Activated CD4-positive, alpha-beta memory T cell treated with anti-CD3 and anti-CD28 coated beads, Interleukin-2, amount 10 ng/mL, durations not matched to agents 7 days and 5 days (primary cell): ENCODE results near the gene FBXW4. TPM values are rescaled to one million over a fixed set of nuclear protein-coding genes. Genes with fewer than 3 reads are reported as not detected.

Source experiments
- CTCF ChIA-PET: fragments of 350-600 bp; sonication (Branson Sonifier 250); formaldehyde crosslinking; loops from one replicate; lab custom pipeline; 2021; ENCODE audit warnings: antibody characterized with exemption, inconsistent platforms; lab: Charles Lee
- POLR2A ChIA-PET: fragments of 350-600 bp; sonication (Branson Sonifier 250); formaldehyde crosslinking; loops from one replicate; lab custom pipeline; 2021; ENCODE audit warnings: antibody characterized with exemption; lab: Charles Lee
- DNase-seq: peaks from one replicate; pipeline ENCODE4 v3.0.0-alpha.2; 2020
- H3K27ac Mint-ChIP-seq: one replicate; pipeline ENCODE4 v1.8.0; 2021; ENCODE audit warnings: mild to moderate bottlenecking, mixed read lengths
- H3K27me3 Mint-ChIP-seq: one replicate; pipeline ENCODE4 v1.8.0; 2021; ENCODE audit warnings: mixed read lengths
- H3K36me3 Mint-ChIP-seq: one replicate; pipeline ENCODE4 v1.8.0; 2021; ENCODE audit warnings: low read depth, mixed read lengths
- H3K4me1 Mint-ChIP-seq: one replicate; pipeline ENCODE4 v1.8.0; 2021; ENCODE audit warnings: mixed read lengths
- H3K4me3 Mint-ChIP-seq: one replicate; pipeline ENCODE4 v1.8.0; 2021; ENCODE audit warnings: mild to moderate bottlenecking, mixed read lengths
- H3K9me3 Mint-ChIP-seq: one replicate; pipeline ENCODE4 v1.8.0; 2021; ENCODE audit warnings: mixed read lengths
- total RNA-seq, 2 experiments: library from RNA; stranded (reverse); gene quantifications; one replicate each; pipeline ENCODE4 v1.2.3, GENCODE V29; 2021

FBXW4 gene
- total RNA-seq, 2 experiments from 2014 or later: 36.8 to 37.3 TPM

DNA sequence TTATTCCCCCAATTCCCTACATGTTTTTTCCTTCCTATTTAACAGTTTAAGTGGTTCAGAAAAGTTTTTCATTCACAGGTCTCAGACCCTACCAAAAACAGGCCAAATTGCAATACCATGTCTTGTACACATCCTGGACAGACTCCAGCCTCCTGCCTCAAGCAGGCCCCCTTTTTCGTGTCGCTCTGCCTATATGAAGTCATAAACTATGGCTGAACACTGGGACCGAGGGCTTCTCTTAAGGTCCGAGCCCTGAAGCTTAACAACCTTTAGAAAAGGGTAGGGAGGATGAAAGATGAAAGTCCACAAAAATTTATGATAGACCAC, 1.4 kb downstream of the FBXW4 start:
- H3K27me3 Mint-ChIP-seq: no peaks in the 10 kb centered on the region
- DNase-seq: no peak
- H3K36me3 Mint-ChIP-seq: peaks cover 22% of the 10 kb centered on the region
- CTCF ChIA-PET: interaction anchor here (0.5 to 2.7 kb wide), 3 partner anchors 88 to 227 kb away, joined by 3 to 7 read pairs (median 3); no protein-coding TSS in a partner anchor
- POLR2A ChIA-PET: interaction anchor here (0.7 to 3.5 kb wide), 11 partner anchors 9 to 701 kb away, joined by 3 to 22 read pairs (median 4); partner anchors contain the start of genes OGA and POLL
- no peaks in the 10 kb centered on the region for H3K9me3 Mint-ChIP-seq
- peak overlapping the region; percentile 97 for H3K4me3 Mint-ChIP-seq
- peak overlapping the region; percentile 97 for H3K27ac Mint-ChIP-seq
- H3K4me1 Mint-ChIP-seq: peaks cover 35% of the 10 kb centered on the region

GRCh38 chr10:101691081-101691480, 3.9 kb downstream of the FBXW4 start:
- POLR2A ChIA-PET: no interaction called here
- peaks cover 38% of the 10 kb centered on the region for H3K36me3 Mint-ChIP-seq
- H3K4me3 Mint-ChIP-seq: no peak overlapping the region
- DNase-seq: no peak
- peaks cover 30% of the 10 kb centered on the region for H3K4me1 Mint-ChIP-seq
- no peaks in the 10 kb centered on the region for H3K27me3 Mint-ChIP-seq
- CTCF ChIA-PET: no interaction called here
- H3K27ac Mint-ChIP-seq: no peak overlapping the region
- H3K9me3 Mint-ChIP-seq: no peaks in the 10 kb centered on the region

DNA sequence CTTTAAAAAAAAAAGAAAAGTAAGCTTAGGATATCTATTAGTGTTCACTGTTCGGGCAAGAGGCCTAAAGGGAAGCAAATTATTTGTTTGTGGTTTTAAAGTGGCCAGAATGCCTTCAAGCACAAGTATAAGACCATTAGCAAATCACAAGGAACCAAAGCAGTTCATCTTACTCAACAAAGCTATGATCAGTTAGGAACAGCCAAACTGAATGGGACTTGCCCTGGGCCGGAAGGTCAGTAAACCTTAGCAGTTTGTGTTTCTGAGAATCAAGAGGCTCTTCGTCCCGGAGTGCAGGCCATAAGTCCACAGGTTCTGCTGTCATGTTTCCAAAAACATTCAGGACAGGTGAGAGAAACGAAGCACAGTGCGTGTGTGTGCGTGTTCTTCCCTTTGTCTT, 4.5 kb downstream of the FBXW4 start:
- Mint-ChIP-seq H3K4me1 (peaks cover 26% of the 10 kb centered on the region), H3K27ac (no peak overlapping the region), H3K4me3 (no peak overlapping the region), H3K36me3 (peaks cover 38% of the 10 kb centered on the region), H3K27me3 (no peaks in the 10 kb centered on the region), H3K9me3 (no peaks in the 10 kb centered on the region)
- CTCF ChIA-PET: no interaction called here
- POLR2A ChIA-PET: no interaction called here
- DNase-seq: no peak

- POLR2A ChIA-PET: no interaction called here
- CTCF ChIA-PET: interaction anchor here (1.4 kb wide), 1 partner anchor 84 kb away, joined by 4 read pairs; no protein-coding TSS in a partner anchor
These were observed 7.8 kb downstream of the FBXW4 start for GRCh38 chr10:101687071-101687658.

DNA sequence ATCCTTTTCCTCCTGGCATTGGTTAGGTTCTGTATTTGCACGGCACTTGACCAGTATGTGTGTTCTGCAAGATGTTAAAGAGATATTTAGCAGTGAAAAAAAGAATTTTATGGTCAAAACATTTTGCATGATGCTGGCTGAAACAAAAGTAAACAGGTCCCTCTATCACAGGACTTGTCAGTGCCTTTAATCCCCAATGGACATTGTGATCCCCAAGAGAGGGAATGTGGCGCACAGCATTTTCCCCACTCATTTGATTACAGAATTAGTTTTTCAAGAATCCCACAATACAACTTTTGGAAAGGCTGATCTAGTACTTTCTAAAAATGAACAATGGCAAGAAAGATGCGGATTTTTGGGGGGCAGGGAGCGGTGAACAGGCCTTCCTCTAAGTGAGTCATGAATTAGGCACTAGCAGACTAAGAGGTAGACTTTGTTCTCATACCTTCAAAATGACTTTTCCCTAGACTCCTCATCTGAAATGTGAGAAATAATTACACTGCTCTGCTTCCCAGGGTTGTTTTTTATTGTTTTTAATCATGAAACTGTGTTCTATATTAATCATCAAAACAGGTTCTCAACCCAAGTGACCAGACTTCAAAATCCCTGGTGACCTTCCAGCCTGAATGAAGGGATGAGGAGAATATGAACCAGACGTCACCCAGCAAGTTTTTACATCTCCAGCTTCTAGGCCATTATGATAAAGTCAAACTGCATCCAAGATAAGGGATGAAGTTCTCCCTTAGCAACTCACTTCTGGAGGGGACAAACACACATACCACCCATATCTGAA, 8.6 kb downstream of the FBXW4 start:
- H3K4me3 Mint-ChIP-seq: no peak overlapping the region
- ChIA-PET POLR2A (interaction anchor here (3.8 kb wide), 1 partner anchor 8 kb away, joined by 16 read pairs; the partner anchor contains the start of gene FBXW4), CTCF (interaction anchor here (1.4 kb wide), 1 partner anchor 83 kb away, joined by 4 read pairs; no protein-coding TSS in a partner anchor)
- no peaks in the 10 kb centered on the region for H3K27me3 Mint-ChIP-seq
- no peak for DNase-seq
- H3K27ac Mint-ChIP-seq: no peak overlapping the region
- H3K4me1 Mint-ChIP-seq: peaks cover 13% of the 10 kb centered on the region
- no peaks in the 10 kb centered on the region for H3K9me3 Mint-ChIP-seq
- peaks cover 40% of the 10 kb centered on the region for H3K36me3 Mint-ChIP-seq

More at GRCh38 chr10:101687071-101687658, 7.8 kb downstream of the FBXW4 start:
- Mint-ChIP-seq H3K27ac (no peak overlapping the region), H3K9me3 (no peaks in the 10 kb centered on the region), H3K36me3 (peaks cover 40% of the 10 kb centered on the region), H3K4me3 (no peak overlapping the region), H3K4me1 (peaks cover 19% of the 10 kb centered on the region), H3K27me3 (no peaks in the 10 kb centered on the region)
- no peak for DNase-seq

- CTCF ChIA-PET: no interaction called here
- no peak overlapping the region for H3K27ac Mint-ChIP-seq
These were observed 10.2 kb downstream of the FBXW4 start for GRCh38 chr10:101684782-101685181.

GRCh38 chr10:101683276-101683675, 11.7 kb downstream of the FBXW4 start:
- POLR2A ChIA-PET: interaction anchor here (0.5 to 3.8 kb wide), 3 partner anchors 11 to 26 kb away, joined by 3 to 16 read pairs (median 3); partner anchors contain the start of gene FBXW4

More at GRCh38 chr10:101684782-101685181, 10.2 kb downstream of the FBXW4 start:
- H3K9me3 Mint-ChIP-seq: no peaks in the 10 kb centered on the region
- DNase-seq: no peak
- peaks cover 36% of the 10 kb centered on the region for H3K36me3 Mint-ChIP-seq
- POLR2A ChIA-PET: interaction anchor here (3.8 kb wide), 1 partner anchor 10 kb away, joined by 16 read pairs; the partner anchor contains the start of gene FBXW4
- H3K4me1 Mint-ChIP-seq: peaks cover 11% of the 10 kb centered on the region
- no peaks in the 10 kb centered on the region for H3K27me3 Mint-ChIP-seq
- H3K4me3 Mint-ChIP-seq: no peak overlapping the region

GRCh38 chr10:101682172-101682825, 12.7 kb downstream of the FBXW4 start:
- peaks cover 10% of the 10 kb centered on the region for H3K4me1 Mint-ChIP-seq
- ChIA-PET POLR2A (interaction anchor here (1.3 to 3.8 kb wide), 2 partner anchors 12 to 22 kb away, joined by 3 to 16 read pairs; partner anchors contain the start of gene FBXW4), CTCF (interaction anchor here (1.1 kb wide), 1 partner anchor 80 kb away, joined by 4 read pairs; no protein-coding TSS in a partner anchor)
- no peak overlapping the region for H3K4me3 Mint-ChIP-seq
- DNase-seq: no peak
- H3K27ac Mint-ChIP-seq: no peak overlapping the region
- no peaks in the 10 kb centered on the region for H3K9me3 Mint-ChIP-seq
- H3K36me3 Mint-ChIP-seq: peaks cover 25% of the 10 kb centered on the region
- no peaks in the 10 kb centered on the region for H3K27me3 Mint-ChIP-seq

More at GRCh38 chr10:101683276-101683675, 11.7 kb downstream of the FBXW4 start:
- Mint-ChIP-seq H3K9me3 (no peaks in the 10 kb centered on the region), H3K27me3 (no peaks in the 10 kb centered on the region), H3K36me3 (peaks cover 29% of the 10 kb centered on the region), H3K27ac (no peak overlapping the region), H3K4me3 (no peak overlapping the region), H3K4me1 (peaks cover 11% of the 10 kb centered on the region)
- CTCF ChIA-PET: interaction anchor here (1.1 kb wide), 1 partner anchor 80 kb away, joined by 4 read pairs; no protein-coding TSS in a partner anchor
- DNase-seq: no peak

GRCh38 chr10:101676565-101676964, 18.4 kb downstream of the FBXW4 start:
- H3K36me3 Mint-ChIP-seq: peaks cover 44% of the 10 kb centered on the region
- POLR2A ChIA-PET: no interaction called here
- no peak overlapping the region for H3K4me3 Mint-ChIP-seq
- peaks cover 2% of the 10 kb centered on the region for H3K9me3 Mint-ChIP-seq
- no peaks in the 10 kb centered on the region for H3K27me3 Mint-ChIP-seq
- peaks cover 2% of the 10 kb centered on the region for H3K4me1 Mint-ChIP-seq
- DNase-seq: no peak
- no peak overlapping the region for H3K27ac Mint-ChIP-seq
- CTCF ChIA-PET: no interaction called here

- ChIA-PET CTCF (no interaction called here), POLR2A (no interaction called here)
- DNase-seq: no peak
- H3K4me1 Mint-ChIP-seq: peaks cover 8% of the 10 kb centered on the region
- no peak overlapping the region for H3K4me3 Mint-ChIP-seq
- H3K27me3 Mint-ChIP-seq: no peaks in the 10 kb centered on the region
- peaks cover 2% of the 10 kb centered on the region for H3K9me3 Mint-ChIP-seq
- H3K36me3 Mint-ChIP-seq: peaks cover 55% of the 10 kb centered on the region
- no peak overlapping the region for H3K27ac Mint-ChIP-seq
These were observed 19.9 kb downstream of the FBXW4 start for GRCh38 chr10:101675115-101675514.

DNA sequence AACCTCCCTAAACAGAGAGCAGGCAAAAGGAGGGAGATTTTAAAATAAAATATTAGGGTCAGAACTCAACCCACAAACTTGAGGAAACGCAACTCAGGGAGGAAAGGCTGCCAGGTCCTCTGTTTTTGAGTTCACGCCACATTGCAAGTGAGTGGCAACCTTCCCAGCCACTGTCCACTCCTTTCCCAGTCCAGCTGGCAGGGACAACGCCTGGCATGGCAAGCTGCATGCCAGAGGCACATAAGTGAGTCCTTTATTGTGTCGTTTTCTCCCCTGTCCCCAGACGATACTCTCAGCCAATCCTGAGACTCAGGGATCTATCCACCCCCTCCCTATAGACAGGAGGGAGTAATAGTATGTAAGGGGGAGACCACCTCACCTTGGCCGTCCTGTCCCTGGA, 22.4 kb downstream of the FBXW4 start:
- Mint-ChIP-seq H3K4me1 (peaks cover 8% of the 10 kb centered on the region), H3K9me3 (peaks cover 2% of the 10 kb centered on the region), H3K36me3 (peaks cover 66% of the 10 kb centered on the region), H3K27ac (no peak overlapping the region), H3K4me3 (no peak overlapping the region), H3K27me3 (no peaks in the 10 kb centered on the region)
- CTCF ChIA-PET: no interaction called here
- no peak for DNase-seq
- POLR2A ChIA-PET: no interaction called here

DNA sequence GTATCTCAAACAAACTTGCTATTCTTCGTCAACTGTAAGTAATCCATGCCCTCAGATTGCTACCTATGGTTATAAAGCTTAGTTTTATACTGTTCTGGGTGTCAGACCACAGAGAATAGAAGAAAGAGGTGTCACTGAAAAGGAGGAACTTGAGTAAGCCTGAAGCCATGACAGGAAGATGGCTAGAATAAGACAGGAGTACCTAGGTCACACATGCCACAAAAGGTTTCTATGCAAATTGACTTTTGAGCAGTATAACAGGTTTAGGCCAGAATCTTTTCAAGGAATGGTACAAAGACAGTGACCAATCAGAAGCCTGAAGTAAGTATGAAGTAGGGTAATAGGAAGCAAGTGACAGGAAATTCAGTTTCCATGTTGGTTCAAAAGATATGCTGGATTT, 23.5 kb downstream of the FBXW4 start:
- H3K36me3 Mint-ChIP-seq: peaks cover 62% of the 10 kb centered on the region
- H3K27ac Mint-ChIP-seq: no peak overlapping the region
- H3K4me1 Mint-ChIP-seq: peaks cover 8% of the 10 kb centered on the region
- H3K4me3 Mint-ChIP-seq: no peak overlapping the region
- POLR2A ChIA-PET: interaction anchor here (0.8 to 1.1 kb wide), 4 partner anchors 10 to 27 kb away, joined by 3 read pairs; no protein-coding TSS in a partner anchor
- H3K9me3 Mint-ChIP-seq: no peaks in the 10 kb centered on the region
- H3K27me3 Mint-ChIP-seq: no peaks in the 10 kb centered on the region
- CTCF ChIA-PET: no interaction called here
- no peak for DNase-seq
